SK-N-SH treated with all-trans-retinoic acid at 6 μM for 48 hours (cell line): ENCODE data around the gene DYSF.

Experiments used
- ATAC-seq: fragments of 200-7000 bp; cut with Tn5 transposase; 3 replicates; pipeline ENCODE4 v1.9.1; 2020; ENCODE audit warnings: mild to moderate bottlenecking, moderate library complexity
- BACH2 ChIP-seq: fragments of 250-450 bp; sonication (Bioruptor Pico); IDR thresholded peaks from 2 replicates; pipeline ENCODE4 v1.9.0; 2021; ENCODE audit warnings: mild to moderate bottlenecking, borderline replicate concordance
- CSDC2 ChIP-seq: fragments of 250-450 bp; sonication (Bioruptor Pico); IDR thresholded peaks from 2 replicates; pipeline ENCODE4 v1.5.0; 2020; ENCODE audit warnings: mild to moderate bottlenecking, moderate library complexity
- ISL1 ChIP-seq: fragments of 250-450 bp; sonication (Bioruptor Pico); IDR thresholded peaks from 2 replicates; pipeline ENCODE4 v2.1.2; 2022; ENCODE audit warnings: mild to moderate bottlenecking, moderate library complexity
- OSR1 ChIP-seq: fragments of 250-450 bp; sonication (Bioruptor Pico); IDR thresholded peaks from 2 replicates; pipeline ENCODE4 v1.8.0; 2022; ENCODE audit warnings: moderate library complexity, mild to moderate bottlenecking, inconsistent platforms
- PPARA ChIP-seq: fragments of 250-450 bp; sonication (Bioruptor Pico); IDR thresholded peaks from 2 replicates; pipeline ENCODE4 v1.5.0; 2020; ENCODE audit warnings: mild to moderate bottlenecking, borderline replicate concordance
- RARB ChIP-seq: fragments of 250-450 bp; sonication (Bioruptor Pico); IDR thresholded peaks from 2 replicates; pipeline ENCODE4 v1.8.0; 2021; ENCODE audit warnings: mild to moderate bottlenecking, moderate library complexity
- SNAI2 ChIP-seq: fragments of 250-450 bp; sonication (Bioruptor Pico); IDR thresholded peaks from 2 replicates; pipeline ENCODE4 v1.5.0; 2020; ENCODE audit warnings: mild to moderate bottlenecking, moderate library complexity
- TCF4 ChIP-seq: fragments of 250-450 bp; sonication (Bioruptor Pico); IDR thresholded peaks from 2 replicates; pipeline ENCODE4 v1.8.0; 2021; ENCODE audit warnings: mild to moderate bottlenecking, moderate library complexity, borderline replicate concordance
- TOX ChIP-seq: fragments of 250-450 bp; sonication (Bioruptor Pico); IDR thresholded peaks from 2 replicates; pipeline ENCODE4 v1.8.0; 2021; ENCODE audit warnings: mild to moderate bottlenecking, moderate library complexity, borderline replicate concordance
- ZC3H10 ChIP-seq: fragments of 250-450 bp; sonication (Bioruptor Pico); IDR thresholded peaks from 2 replicates; pipeline ENCODE4 v1.5.1; 2021; ENCODE audit warnings: mild to moderate bottlenecking, moderate library complexity
- ZFP3 ChIP-seq: fragments of 250-450 bp; sonication (Bioruptor Pico); IDR thresholded peaks from 2 replicates; pipeline ENCODE4 v1.5.0; 2020; ENCODE audit warnings: mild to moderate bottlenecking, moderate library complexity
- ZFP30 ChIP-seq: fragments of 450-650 bp; formaldehyde crosslinking; IDR thresholded peaks from 2 replicates; pipeline ENCODE4 v1.5.0; 2022; ENCODE audit warnings: mild to moderate bottlenecking, moderate library complexity
- ZNF565 ChIP-seq: fragments of 450-650 bp; formaldehyde crosslinking; conservative IDR thresholded peaks from 2 replicates; pipeline ENCODE4 v1.5.0; 2020; ENCODE audit warnings: low read depth, mild to moderate bottlenecking, moderate library complexity
- ZNF70 ChIP-seq: fragments of 450-650 bp; formaldehyde crosslinking; IDR thresholded peaks from 2 replicates; pipeline ENCODE4 v1.5.0; 2020; ENCODE audit warnings: mild to moderate bottlenecking, moderate library complexity
- ZNF8 ChIP-seq: fragments of 450-650 bp; formaldehyde crosslinking; IDR thresholded peaks from 2 replicates; pipeline ENCODE4 v1.5.0; 2020; ENCODE audit warnings: mild to moderate bottlenecking, moderate library complexity
- TF ChIP-seq, protein P1 (sequence below): fragments of 250-450 bp; sonication (Bioruptor Pico); IDR thresholded peaks from 2 replicates; pipeline ENCODE4 v1.8.0; 2021; ENCODE audit warnings: low read depth, mild to moderate bottlenecking, moderate library complexity, borderline replicate concordance
- TF ChIP-seq, protein P2 (sequence below): fragments of 250-450 bp; sonication (Bioruptor Pico); IDR thresholded peaks from 2 replicates; pipeline ENCODE4 v1.5.1; 2021; ENCODE audit warnings: mild to moderate bottlenecking, moderate library complexity
- TF ChIP-seq, protein P3 (sequence below): fragments of 250-450 bp; sonication (Bioruptor Pico); IDR thresholded peaks from 2 replicates; pipeline ENCODE4 v1.5.0; 2020; ENCODE audit warnings: mild to moderate bottlenecking, moderate library complexity
- TF ChIP-seq, protein P4 (sequence below): fragments of 250-450 bp; sonication (Bioruptor Pico); IDR thresholded peaks from 2 replicates; pipeline ENCODE4 v1.5.1; 2020; ENCODE audit warnings: low read depth, mild to moderate bottlenecking, moderate library complexity
- TF ChIP-seq, protein P5 (sequence below): fragments of 250-450 bp; sonication (Bioruptor Pico); IDR thresholded peaks from 2 replicates; pipeline ENCODE4 v1.8.0; 2020; ENCODE audit warnings: mild to moderate bottlenecking, moderate library complexity, borderline replicate concordance

DYSF gene

DNA sequence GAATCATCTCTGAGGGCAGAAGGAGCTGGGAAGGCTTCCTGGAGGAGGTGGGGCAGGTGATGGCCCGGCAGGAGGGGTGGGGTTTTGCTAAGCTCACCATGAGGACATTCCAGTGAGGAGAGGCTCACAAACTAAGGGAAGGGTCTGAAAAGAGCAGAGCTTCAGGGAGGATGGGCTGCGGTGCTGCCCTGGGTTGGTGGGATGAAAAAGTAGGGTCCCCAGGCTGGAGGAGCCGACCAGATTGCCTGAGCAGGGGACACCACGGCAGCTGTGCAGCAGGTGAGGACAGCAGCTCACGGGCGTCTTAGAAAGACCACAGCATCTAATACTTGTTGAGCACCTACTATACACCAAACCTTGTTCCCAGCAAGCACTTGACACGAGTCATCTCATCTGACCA lies 82.2 kb downstream of the DYSF start:
- ATAC-seq, result no peak
- TF ChIP-seq PPARA (CRISPR knock-in tag) (no peak), ZNF565 (CRISPR knock-in tag) (no peak), ZNF70 (CRISPR knock-in tag) (no peak), TCF4 (no peak), SNAI2 (CRISPR knock-in tag) (no peak), BACH2 (CRISPR knock-in tag) (no peak), ZC3H10 (CRISPR knock-in tag) (no peak), ZNF8 (no peak), TOX (CRISPR knock-in tag) (no peak), CSDC2 (CRISPR knock-in tag) (no peak), ZFP3 (CRISPR knock-in tag) (no peak)
- TF ChIP-seq, protein P1, sequence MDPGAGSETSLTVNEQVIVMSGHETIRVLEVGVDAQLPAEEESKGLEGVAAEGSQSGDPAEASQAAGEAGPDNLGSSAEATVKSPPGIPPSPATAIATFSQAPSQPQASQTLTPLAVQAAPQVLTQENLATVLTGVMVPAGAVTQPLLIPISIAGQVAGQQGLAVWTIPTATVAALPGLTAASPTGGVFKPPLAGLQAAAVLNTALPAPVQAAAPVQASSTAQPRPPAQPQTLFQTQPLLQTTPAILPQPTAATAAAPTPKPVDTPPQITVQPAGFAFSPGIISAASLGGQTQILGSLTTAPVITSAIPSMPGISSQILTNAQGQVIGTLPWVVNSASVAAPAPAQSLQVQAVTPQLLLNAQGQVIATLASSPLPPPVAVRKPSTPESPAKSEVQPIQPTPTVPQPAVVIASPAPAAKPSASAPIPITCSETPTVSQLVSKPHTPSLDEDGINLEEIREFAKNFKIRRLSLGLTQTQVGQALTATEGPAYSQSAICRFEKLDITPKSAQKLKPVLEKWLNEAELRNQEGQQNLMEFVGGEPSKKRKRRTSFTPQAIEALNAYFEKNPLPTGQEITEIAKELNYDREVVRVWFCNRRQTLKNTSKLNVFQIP, result no peak
- TF ChIP-seq, protein P2, sequence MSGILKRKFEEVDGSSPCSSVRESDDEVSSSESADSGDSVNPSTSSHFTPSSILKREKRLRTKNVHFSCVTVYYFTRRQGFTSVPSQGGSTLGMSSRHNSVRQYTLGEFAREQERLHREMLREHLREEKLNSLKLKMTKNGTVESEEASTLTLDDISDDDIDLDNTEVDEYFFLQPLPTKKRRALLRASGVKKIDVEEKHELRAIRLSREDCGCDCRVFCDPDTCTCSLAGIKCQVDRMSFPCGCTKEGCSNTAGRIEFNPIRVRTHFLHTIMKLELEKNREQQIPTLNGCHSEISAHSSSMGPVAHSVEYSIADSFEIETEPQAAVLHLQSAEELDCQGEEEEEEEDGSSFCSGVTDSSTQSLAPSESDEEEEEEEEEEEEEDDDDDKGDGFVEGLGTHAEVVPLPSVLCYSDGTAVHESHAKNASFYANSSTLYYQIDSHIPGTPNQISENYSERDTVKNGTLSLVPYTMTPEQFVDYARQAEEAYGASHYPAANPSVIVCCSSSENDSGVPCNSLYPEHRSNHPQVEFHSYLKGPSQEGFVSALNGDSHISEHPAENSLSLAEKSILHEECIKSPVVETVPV (CRISPR knock-in tag), result no peak

DNA sequence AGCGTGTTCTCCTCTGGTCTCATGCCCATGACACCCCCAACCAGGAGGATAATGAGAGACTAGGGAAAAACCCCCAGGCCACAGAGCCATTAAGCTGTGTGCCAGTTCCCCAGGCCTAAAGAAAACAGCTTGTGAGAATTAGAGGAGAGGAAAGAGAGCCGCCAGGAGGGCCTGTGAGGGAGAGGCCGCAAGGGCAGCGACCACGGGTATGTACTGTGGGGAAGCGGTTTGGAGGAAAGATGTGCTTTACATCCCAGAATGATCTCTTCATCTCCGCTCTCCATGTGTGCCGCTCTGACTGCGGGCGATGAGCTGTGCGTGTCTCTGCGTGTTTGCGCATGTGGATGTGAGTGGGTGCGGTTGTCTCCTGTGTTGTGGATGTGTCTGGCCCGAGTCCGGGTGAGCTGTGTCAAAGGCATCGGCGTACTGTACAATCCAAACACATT lies 82.9 kb downstream of the DYSF start:
- TF ChIP-seq TCF4, result no peak
- TF ChIP-seq, protein P3, sequence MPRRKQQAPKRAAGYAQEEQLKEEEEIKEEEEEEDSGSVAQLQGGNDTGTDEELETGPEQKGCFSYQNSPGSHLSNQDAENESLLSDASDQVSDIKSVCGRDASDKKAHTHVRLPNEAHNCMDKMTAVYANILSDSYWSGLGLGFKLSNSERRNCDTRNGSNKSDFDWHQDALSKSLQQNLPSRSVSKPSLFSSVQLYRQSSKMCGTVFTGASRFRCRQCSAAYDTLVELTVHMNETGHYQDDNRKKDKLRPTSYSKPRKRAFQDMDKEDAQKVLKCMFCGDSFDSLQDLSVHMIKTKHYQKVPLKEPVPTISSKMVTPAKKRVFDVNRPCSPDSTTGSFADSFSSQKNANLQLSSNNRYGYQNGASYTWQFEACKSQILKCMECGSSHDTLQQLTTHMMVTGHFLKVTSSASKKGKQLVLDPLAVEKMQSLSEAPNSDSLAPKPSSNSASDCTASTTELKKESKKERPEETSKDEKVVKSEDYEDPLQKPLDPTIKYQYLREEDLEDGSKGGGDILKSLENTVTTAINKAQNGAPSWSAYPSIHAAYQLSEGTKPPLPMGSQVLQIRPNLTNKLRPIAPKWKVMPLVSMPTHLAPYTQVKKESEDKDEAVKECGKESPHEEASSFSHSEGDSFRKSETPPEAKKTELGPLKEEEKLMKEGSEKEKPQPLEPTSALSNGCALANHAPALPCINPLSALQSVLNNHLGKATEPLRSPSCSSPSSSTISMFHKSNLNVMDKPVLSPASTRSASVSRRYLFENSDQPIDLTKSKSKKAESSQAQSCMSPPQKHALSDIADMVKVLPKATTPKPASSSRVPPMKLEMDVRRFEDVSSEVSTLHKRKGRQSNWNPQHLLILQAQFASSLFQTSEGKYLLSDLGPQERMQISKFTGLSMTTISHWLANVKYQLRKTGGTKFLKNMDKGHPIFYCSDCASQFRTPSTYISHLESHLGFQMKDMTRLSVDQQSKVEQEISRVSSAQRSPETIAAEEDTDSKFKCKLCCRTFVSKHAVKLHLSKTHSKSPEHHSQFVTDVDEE (CRISPR knock-in tag), result no peak
- TF ChIP-seq ZNF8, result no peak
- no peak for ATAC-seq

DNA sequence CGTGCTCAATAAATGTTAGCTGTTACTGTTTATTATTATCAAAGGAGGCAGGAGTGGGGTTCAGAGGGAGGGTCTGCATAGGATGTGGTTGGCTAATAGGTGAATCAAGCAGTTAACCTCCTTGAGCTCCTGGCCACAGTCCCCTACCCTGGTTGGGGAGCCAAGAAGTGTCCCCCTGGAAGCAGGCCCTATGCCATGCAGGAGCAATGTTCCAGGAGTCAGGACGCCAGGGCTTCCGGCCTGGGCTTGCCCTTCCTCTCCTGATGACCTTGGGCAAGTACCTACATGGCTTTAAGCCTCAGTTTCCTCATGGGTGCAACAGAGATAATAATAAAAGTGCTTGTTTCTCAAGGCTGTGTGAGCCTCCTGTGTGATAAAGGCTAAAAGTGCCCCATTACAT lies 84.9 kb downstream of the DYSF start:
- no peak for ATAC-seq
- TF ChIP-seq, protein P4, sequence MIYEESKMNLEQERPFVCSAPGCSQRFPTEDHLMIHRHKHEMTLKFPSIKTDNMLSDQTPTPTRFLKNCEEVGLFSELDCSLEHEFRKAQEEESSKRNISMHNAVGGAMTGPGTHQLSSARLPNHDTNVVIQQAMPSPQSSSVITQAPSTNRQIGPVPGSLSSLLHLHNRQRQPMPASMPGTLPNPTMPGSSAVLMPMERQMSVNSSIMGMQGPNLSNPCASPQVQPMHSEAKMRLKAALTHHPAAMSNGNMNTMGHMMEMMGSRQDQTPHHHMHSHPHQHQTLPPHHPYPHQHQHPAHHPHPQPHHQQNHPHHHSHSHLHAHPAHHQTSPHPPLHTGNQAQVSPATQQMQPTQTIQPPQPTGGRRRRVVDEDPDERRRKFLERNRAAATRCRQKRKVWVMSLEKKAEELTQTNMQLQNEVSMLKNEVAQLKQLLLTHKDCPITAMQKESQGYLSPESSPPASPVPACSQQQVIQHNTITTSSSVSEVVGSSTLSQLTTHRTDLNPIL (CRISPR knock-in tag), result no peak
- TF ChIP-seq ISL1 (CRISPR knock-in tag) (no peak), SNAI2 (CRISPR knock-in tag) (no peak), ZC3H10 (CRISPR knock-in tag) (no peak), RARB (CRISPR knock-in tag) (no peak), TCF4 (no peak), ZFP30 (no peak), TOX (CRISPR knock-in tag) (no peak), ZNF565 (CRISPR knock-in tag) (no peak), BACH2 (CRISPR knock-in tag) (no peak)
- TF ChIP-seq, protein P1, result no peak
- TF ChIP-seq, all 23 proteins: peak for 0

DNA sequence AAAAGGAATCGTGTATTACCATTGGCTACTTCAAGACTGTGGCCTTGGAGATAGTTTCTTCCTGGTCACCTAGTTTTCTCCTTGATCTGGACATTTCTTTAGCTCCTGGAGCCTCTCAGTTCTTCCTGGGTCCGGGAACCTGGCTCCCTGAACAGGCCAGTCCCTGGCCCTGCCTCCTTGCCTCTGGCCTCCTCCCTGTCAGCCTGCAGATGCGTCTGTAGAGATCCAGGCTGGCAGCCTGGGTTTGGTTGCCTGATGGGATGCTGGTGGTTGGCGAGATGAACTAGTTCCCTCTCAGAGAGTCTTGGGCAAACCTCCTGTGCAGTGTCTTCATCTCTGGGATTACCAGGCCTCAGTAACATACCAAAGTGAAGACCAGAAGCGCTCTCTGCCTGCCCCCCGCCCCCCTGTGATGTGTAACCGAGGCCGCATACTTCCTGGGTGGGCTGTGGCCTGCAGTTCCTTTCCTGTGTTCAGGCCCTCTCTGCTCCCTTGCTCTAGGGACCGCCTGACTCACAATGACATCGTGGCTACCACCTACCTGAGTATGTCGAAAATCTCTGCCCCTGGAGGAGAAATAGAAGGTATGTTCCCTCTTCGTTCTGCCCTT lies 85.4 kb downstream of the DYSF start:
- TF ChIP-seq ZC3H10 (CRISPR knock-in tag) (no peak), TOX (CRISPR knock-in tag) (no peak), OSR1 (CRISPR knock-in tag) (no peak), ZNF8 (no peak)
- TF ChIP-seq, protein P5, sequence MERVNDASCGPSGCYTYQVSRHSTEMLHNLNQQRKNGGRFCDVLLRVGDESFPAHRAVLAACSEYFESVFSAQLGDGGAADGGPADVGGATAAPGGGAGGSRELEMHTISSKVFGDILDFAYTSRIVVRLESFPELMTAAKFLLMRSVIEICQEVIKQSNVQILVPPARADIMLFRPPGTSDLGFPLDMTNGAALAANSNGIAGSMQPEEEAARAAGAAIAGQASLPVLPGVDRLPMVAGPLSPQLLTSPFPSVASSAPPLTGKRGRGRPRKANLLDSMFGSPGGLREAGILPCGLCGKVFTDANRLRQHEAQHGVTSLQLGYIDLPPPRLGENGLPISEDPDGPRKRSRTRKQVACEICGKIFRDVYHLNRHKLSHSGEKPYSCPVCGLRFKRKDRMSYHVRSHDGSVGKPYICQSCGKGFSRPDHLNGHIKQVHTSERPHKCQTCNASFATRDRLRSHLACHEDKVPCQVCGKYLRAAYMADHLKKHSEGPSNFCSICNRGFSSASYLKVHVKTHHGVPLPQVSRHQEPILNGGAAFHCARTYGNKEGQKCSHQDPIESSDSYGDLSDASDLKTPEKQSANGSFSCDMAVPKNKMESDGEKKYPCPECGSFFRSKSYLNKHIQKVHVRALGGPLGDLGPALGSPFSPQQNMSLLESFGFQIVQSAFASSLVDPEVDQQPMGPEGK, result no peak
- TF ChIP-seq, all 23 proteins: peak for 0
- ATAC-seq, result no peak
